HepG2 (cell line): Measurements from ENCODE around the gene P2RY11. TPM values are rescaled to one million over a fixed set of nuclear protein-coding genes. Genes with fewer than 3 reads are reported as not detected.
A peak's percentile ranks its signal among the peaks of the same experiment; 100 is the strongest.

ENCODE experiments used
- ARNTL ChIP-seq: sonication (generic); formaldehyde crosslinking; IDR thresholded peaks from 2 replicates; pipeline ENCODE4 v1.4.0; 2020; ENCODE audit warnings: mild to moderate bottlenecking, missing genetic modification reagents
- CSRNP2 ChIP-seq: sonication (generic); formaldehyde crosslinking; conservative IDR thresholded peaks from 2 replicates; pipeline ENCODE4 v1.8.0; 2022; ENCODE audit warnings: low read depth, missing genetic modification reagents
- ZBTB40 ChIP-seq, 2 experiments: fragments of 450-650 bp in 1 of 2; sonication (generic) in 1 of 2; formaldehyde crosslinking in 1 of 2; IDR thresholded peaks; 2 replicates each; pipeline versions ENCODE4 v1.6.1 to v1.8.0; 2016 to 2022; ENCODE audit warnings: antibody characterized with exemption in 1 of 2, mild to moderate bottlenecking in 1 of 2, missing genetic modification reagents in 1 of 2
- ZNF101 ChIP-seq: sonication (generic); formaldehyde crosslinking; IDR thresholded peaks from 2 replicates; pipeline ENCODE4 v1.4.0; 2020; ENCODE audit warnings: mild to moderate bottlenecking, low read depth, missing genetic modification reagents, borderline replicate concordance
- ZNF142 ChIP-seq: sonication (generic); formaldehyde crosslinking; IDR thresholded peaks from 2 replicates; pipeline ENCODE4 v1.4.0; 2020; ENCODE audit warnings: missing genetic modification reagents
- ZNF224 ChIP-seq: sonication (generic); formaldehyde crosslinking; IDR thresholded peaks from 2 replicates; pipeline ENCODE4 v1.5.0; 2020; ENCODE audit warnings: mild to moderate bottlenecking, missing genetic modification reagents
- ZNF263 ChIP-seq: sonication (generic); formaldehyde crosslinking; IDR thresholded peaks from 2 replicates; pipeline ENCODE4 v1.4.0; 2020; ENCODE audit warnings: missing genetic modification reagents
- ZNF546 ChIP-seq: sonication (generic); formaldehyde crosslinking; conservative IDR thresholded peaks from 2 replicates; pipeline ENCODE4 v1.8.1; 2023; ENCODE audit warnings: mild to moderate bottlenecking, missing genetic modification reagents
- ZNF607 ChIP-seq: sonication (generic); formaldehyde crosslinking; IDR thresholded peaks from 2 replicates; pipeline ENCODE4 v1.5.1; 2020; ENCODE audit warnings: missing genetic modification reagents, mild to moderate bottlenecking, borderline replicate concordance
- polyA plus RNA-seq, 8 experiments: library from polyadenylated mRNA; depleted of rRNA in 3 of 8; stranded (reverse) in 7 of 8; unstranded in 1 of 8; fragments of >200 nt; fragmentation: Illumina TruSeq in 4 of 8; extraction: Trizol in 4 of 8; gene quantifications; 2 replicates each; pipeline versions ENCODE4 v1.2.1 to v1.2.3, GENCODE V29; 2011 to 2016; ENCODE audit warnings: low read depth in 4 of 8, missing spikeins in 1 of 8, mixed read lengths in 1 of 8; ENCODE audit not compliant: insufficient read depth in 1 of 8
- total RNA-seq, 5 experiments: library from RNA; depleted of rRNA; stranded (reverse); fragments of >200 nt; fragmentation: Illumina TruSeq; extraction: Trizol; gene quantifications; 2 replicates each; pipeline ENCODE4 v1.2.3, GENCODE V29; 2016; ENCODE audit warnings: low read depth in 1 of 5

P2RY11 gene
- total and polyA plus RNA-seq, 2 of the 13 experiments (the other 11 are each of a cell fraction or from before 2014, with no cell fraction given): 4.0 to 7.8 TPM

- TF ChIP-seq ZNF142: no peak
- TF ChIP-seq ZNF607 (CRISPR knock-in tag): no peak
- TF ChIP-seq ZNF101 (CRISPR knock-in tag): no peak
- TF ChIP-seq CSRNP2 (CRISPR knock-in tag): no peak
- no peak for TF ChIP-seq ZNF263 (CRISPR knock-in tag)
- TF ChIP-seq ZNF546: no peak
- no peak for TF ChIP-seq ARNTL
- TF ChIP-seq ZNF224 (CRISPR knock-in tag): 0 out of 2 replicates have a peak, but pooled peaks have one; percentile 31
- TF ChIP-seq ZBTB40 (IDR thresholded peaks at IDR 0.05): no peak
- TF ChIP-seq ZBTB40 (CRISPR knock-in tag; IDR thresholded peaks at IDR 0.05): no peak
Measured at GRCh38 chr19:10112895-10113591, 1.6 kb downstream of the P2RY11 start (continued).
